Erythroblast (primary cell): ENCODE data around the gene SALL2.
A peak's percentile ranks its signal among the peaks of the same experiment; 100 is the strongest.

Experiments used
- DNase-seq, 2 experiments: peaks; one replicate each; lab custom pipeline; 2025; lab: John Stamatoyannopoulos, UW
- GATA1 ChIP-seq: IDR thresholded peaks from 2 replicates; pipeline ENCODE4 v1.6.1; 2011; ENCODE audit warnings: low read depth, mild to moderate bottlenecking, control low read depth, low read length, moderate library complexity
- POLR2A ChIP-seq: IDR thresholded peaks from 2 replicates; pipeline ENCODE4 v1.6.1; 2011; ENCODE audit warnings: mild to moderate bottlenecking, low read length

SALL2 gene

GRCh38 chr14:21486640-21487087, 39.5 kb downstream of the SALL2 start:
- DNase-seq, result no peak
- no peak for TF ChIP-seq POLR2A

GRCh38 chr14:21476925-21477681, 49.0 kb downstream of the SALL2 start, which contains the start of the genes RAB2B and TOX4:
TSS of gene RAB2B (minus strand) at chr14:21476959. CDS start at chr14:21476872, 87 bp downstream.
TSS of gene TOX4 (plus strand) at chr14:21477195. CDS start at chr14:21477279, 84 bp downstream.
- DNase-seq, result peak; percentile 98
- TF ChIP-seq POLR2A, result peak; percentile 81
- no peak for TF ChIP-seq GATA1

- no peak for TF ChIP-seq GATA1
- TF ChIP-seq POLR2A, result no peak
- peak in 1 of 2 experiments; percentile 93 for DNase-seq
Measured at GRCh38 chr14:21476523-21476924, 49.6 kb downstream of the SALL2 start.

- TF ChIP-seq POLR2A (no peak), GATA1 (no peak)
- peak; percentile 31 to 46 for DNase-seq
Measured at GRCh38 chr14:21475767-21476522, 50.2 kb downstream of the SALL2 start.
